HepG2 (cell line): ENCODE data around the gene ATRNL1. TPM values are rescaled to one million over a fixed set of nuclear protein-coding genes. Genes with fewer than 3 reads are reported as not detected.

Source experiments
- ATAC-seq: fragments of 200-7000 bp; cut with Tn5 transposase; 3 replicates; pipeline ENCODE4 v1.9.1; 2020; ENCODE audit warnings: mild to moderate bottlenecking, moderate library complexity
- BruUV-seq: library from RNA; stranded (reverse); fragments of 400-500 nt; replicated peaks from 2 replicates; lab custom pipeline; 2021; lab: Mats Ljungman, UMichigan
- CTCF ChIA-PET: fragments of 300-600 bp; formaldehyde crosslinking; extraction: SDS; loops from one replicate; lab custom pipeline; 2021; ENCODE audit warnings: low total read pairs, inconsistent platforms, low intra/inter-chr PET ratio; lab: Yijun Ruan, JAX
- POLR2A ChIA-PET: fragments of 350-600 bp; sonication (Branson Sonifier 250); formaldehyde crosslinking; loops from one replicate; lab custom pipeline; 2020; ENCODE audit warnings: antibody characterized with exemption, inconsistent platforms; lab: Yijun Ruan, JAX
- DNase-seq: peaks from one replicate; pipeline ENCODE4 v3.0.0-alpha.2; 2015; ENCODE audit warnings: low spot score
- FAIRE-seq: peaks from 3 replicates; lab custom pipeline; 2011; peaks lifted over from hg19 to GRCh38; lab: Jason Lieb, UNC
- H2AFZ ChIP-seq: one replicate; pipeline ENCODE4 v1.6.1; 2011; ENCODE audit warnings: low read length, inconsistent platforms
- H3K27ac ChIP-seq: fragments of 300-600 bp; 3 replicates; pipeline ENCODE4 v1.8.0; 2011; ENCODE audit warnings: mixed run types, mild to moderate bottlenecking, mixed read lengths, low read length, inconsistent platforms; ENCODE audit not compliant: insufficient read depth; ENCODE audit errors: extremely low read length
- H3K27me3 ChIP-seq, 2 experiments: fragments of 200-600 bp in 1 of 2; 2 replicates in 1 of 2; 3 replicates in 1 of 2; pipeline versions ENCODE4 v1.6.0 to v1.8.0; 2011; ENCODE audit warnings: low read length in 2 of 2, mild to moderate bottlenecking in 2 of 2, moderate library complexity in 2 of 2, inconsistent platforms in 1 of 2; ENCODE audit not compliant: insufficient read depth in 2 of 2, control insufficient read depth in 1 of 2
- H3K36me3 ChIP-seq, 2 experiments: fragments of 200-600 bp in 1 of 2; replicated peaks in 1 of 2; 2 replicates in 1 of 2; 3 replicates in 1 of 2; pipeline versions ENCODE4 v1.5.1 to v1.8.0; 2011; ENCODE audit warnings: low read length in 2 of 2, inconsistent platforms in 1 of 2; ENCODE audit not compliant: insufficient read depth in 2 of 2, control insufficient read depth in 1 of 2
- H3K4me1 ChIP-seq: 2 replicates; pipeline ENCODE4 v1.5.1; 2012; ENCODE audit warnings: low read length, inconsistent platforms; ENCODE audit not compliant: insufficient read depth
- H3K4me2 ChIP-seq: 2 replicates; pipeline ENCODE4 v1.6.0; 2011; ENCODE audit warnings: low read depth, low read length, inconsistent platforms
- H3K4me3 ChIP-seq, 3 experiments: fragments of 200-600 bp in 1 of 3; sonication (generic), shearing (Covaris generic) in 1 of 3; replicated peaks in 1 of 3; 2 replicates each; pipeline ENCODE4 v1.5.1; 2011 to 2016; ENCODE audit warnings: low read length in 3 of 3, inconsistent platforms in 2 of 3, low read depth in 2 of 3, mild to moderate bottlenecking in 2 of 3, control low read depth in 1 of 3, mixed read lengths in 1 of 3; ENCODE audit not compliant: insufficient read depth in 1 of 3
- H3K79me2 ChIP-seq: one replicate; pipeline ENCODE4 v1.6.1; 2011; ENCODE audit warnings: low read length, inconsistent platforms; ENCODE audit not compliant: insufficient read depth
- H3K9ac ChIP-seq: 2 replicates; pipeline ENCODE4 v1.6.0; 2011; ENCODE audit warnings: mild to moderate bottlenecking, low read depth, low read length, inconsistent platforms; ENCODE audit not compliant: insufficient read depth
- H3K9me3 ChIP-seq: 2 replicates; pipeline ENCODE4 v1.5.1; 2012; ENCODE audit warnings: mild to moderate bottlenecking, low read length
- H4K20me1 ChIP-seq: 2 replicates; pipeline ENCODE4 v1.6.0; 2011; ENCODE audit warnings: inconsistent platforms, mild to moderate bottlenecking, low read length, moderate library complexity; ENCODE audit not compliant: insufficient read depth
- ATF7 ChIP-seq, 2 experiments: fragments of 450-650 bp in 1 of 2; sonication (generic) in 1 of 2; formaldehyde crosslinking in 1 of 2; IDR thresholded peaks; 2 replicates each; pipeline versions ENCODE4 v1.4.0 to v1.6.1; 2016 to 2020; ENCODE audit warnings: antibody characterized with exemption in 1 of 2, mild to moderate bottlenecking in 1 of 2, missing genetic modification reagents in 1 of 2
- CSRNP2 ChIP-seq: sonication (generic); formaldehyde crosslinking; conservative IDR thresholded peaks from 2 replicates; pipeline ENCODE4 v1.8.0; 2022; ENCODE audit warnings: low read depth, missing genetic modification reagents
- FOSL2 ChIP-seq: sonication (generic); formaldehyde crosslinking; IDR thresholded peaks from 2 replicates; pipeline ENCODE4 v1.4.0; 2020; ENCODE audit warnings: missing genetic modification reagents
- KMT2A ChIP-seq: sonication (generic); formaldehyde crosslinking; IDR thresholded peaks from 2 replicates; pipeline ENCODE4 v1.4.0; 2020; ENCODE audit warnings: missing genetic modification reagents
- MXD3 ChIP-seq: IDR thresholded peaks from 2 replicates; pipeline ENCODE4 v1.6.1; 2016; ENCODE audit warnings: mild to moderate bottlenecking, missing biosample characterization, missing genetic modification reagents
- MYC ChIP-seq: sonication (generic); formaldehyde crosslinking; IDR thresholded peaks from 2 replicates; pipeline ENCODE4 v1.9.0; 2021; ENCODE audit warnings: missing genetic modification reagents, borderline replicate concordance
- NFRKB ChIP-seq: fragments of 450-650 bp; IDR thresholded peaks from 2 replicates; pipeline ENCODE4 v1.6.1; 2017
- PCBP1 ChIP-seq: fragments of 200-400 bp; formaldehyde crosslinking; IDR thresholded peaks from 2 replicates; pipeline ENCODE4 v1.6.1; 2017; ENCODE audit warnings: mild to moderate bottlenecking, low read depth, low read length, borderline replicate concordance
- RFXANK ChIP-seq: IDR thresholded peaks from 2 replicates; pipeline ENCODE4 v1.6.1; 2016
- SIX1 ChIP-seq: sonication (generic); formaldehyde crosslinking; IDR thresholded peaks from 2 replicates; pipeline ENCODE4 v1.4.0; 2020; ENCODE audit warnings: missing genetic modification reagents, borderline replicate concordance
- SYNCRIP ChIP-seq: fragments of 200-400 bp; formaldehyde crosslinking; IDR thresholded peaks from 2 replicates; pipeline ENCODE4 v1.6.1; 2018; ENCODE audit warnings: mild to moderate bottlenecking, low read depth, low read length; ENCODE audit not compliant: insufficient read depth
- ZHX1 ChIP-seq: sonication (generic); formaldehyde crosslinking; IDR thresholded peaks from 2 replicates; pipeline ENCODE4 v1.8.1; 2022; ENCODE audit warnings: low read depth, mild to moderate bottlenecking, missing genetic modification reagents
- ZNF24 ChIP-seq: fragments of 450-650 bp; IDR thresholded peaks from 2 replicates; pipeline ENCODE4 v1.6.1; 2017; ENCODE audit warnings: antibody characterized with exemption, mild to moderate bottlenecking
- ZNF598 ChIP-seq: sonication (generic); formaldehyde crosslinking; IDR thresholded peaks from 2 replicates; pipeline ENCODE4 v1.5.1; 2020; ENCODE audit warnings: mild to moderate bottlenecking, missing genetic modification reagents, borderline replicate concordance
- ZNF678 ChIP-seq: sonication (generic); formaldehyde crosslinking; IDR thresholded peaks from 2 replicates; pipeline ENCODE4 v1.4.0; 2020; ENCODE audit warnings: mild to moderate bottlenecking, missing genetic modification reagents
- in situ Hi-C: cut with HindIII; loops from 2 replicates; pipeline ENCODE4 v1.10.0; 2017; ENCODE audit warnings: low pct_unique_long_range_greater_than_20kb; ENCODE audit not compliant: extremely low pct_ligation_motif_present
- intact Hi-C: fragments of 100-400 bp; cut with micrococcal nuclease; formaldehyde crosslinking; loops from one replicate; pipeline ENCODE4 v1.10.0; 2022; ENCODE audit not compliant: unreplicated experiment
- polyA plus RNA-seq, 8 experiments: library from polyadenylated mRNA; depleted of rRNA in 3 of 8; stranded (reverse) in 7 of 8; unstranded in 1 of 8; fragments of >200 nt; fragmentation: Illumina TruSeq in 4 of 8; extraction: Trizol in 4 of 8; gene quantifications; 2 replicates each; pipeline versions ENCODE4 v1.2.1 to v1.2.3, GENCODE V29; 2011 to 2016; ENCODE audit warnings: low read depth in 4 of 8, missing spikeins in 1 of 8, mixed read lengths in 1 of 8; ENCODE audit not compliant: insufficient read depth in 1 of 8
- total RNA-seq, 5 experiments: library from RNA; depleted of rRNA; stranded (reverse); fragments of >200 nt; fragmentation: Illumina TruSeq; extraction: Trizol; gene quantifications; 2 replicates each; pipeline ENCODE4 v1.2.3, GENCODE V29; 2016; ENCODE audit warnings: low read depth in 1 of 5
- TF ChIP-seq, protein P1 (sequence below): sonication (generic); formaldehyde crosslinking; IDR thresholded peaks from 2 replicates; pipeline ENCODE4 v1.9.0; 2021; ENCODE audit warnings: missing genetic modification reagents, borderline replicate concordance

ATRNL1 gene
- total and polyA plus RNA-seq, 2 of the 13 experiments (the other 11 are each of a cell fraction or from before 2014, with no cell fraction given) = 0.04 TPM; not detected in 1

- TF ChIP-seq SYNCRIP (no peak), RFXANK (CRISPR knock-in tag) (no peak), ZNF678 (no peak), MXD3 (CRISPR knock-in tag) (no peak), MYC (no peak), CSRNP2 (CRISPR knock-in tag) (no peak), SIX1 (CRISPR knock-in tag) (no peak), ZNF598 (CRISPR knock-in tag) (no peak), ZNF24 (no peak)
- TF ChIP-seq, protein P1, sequence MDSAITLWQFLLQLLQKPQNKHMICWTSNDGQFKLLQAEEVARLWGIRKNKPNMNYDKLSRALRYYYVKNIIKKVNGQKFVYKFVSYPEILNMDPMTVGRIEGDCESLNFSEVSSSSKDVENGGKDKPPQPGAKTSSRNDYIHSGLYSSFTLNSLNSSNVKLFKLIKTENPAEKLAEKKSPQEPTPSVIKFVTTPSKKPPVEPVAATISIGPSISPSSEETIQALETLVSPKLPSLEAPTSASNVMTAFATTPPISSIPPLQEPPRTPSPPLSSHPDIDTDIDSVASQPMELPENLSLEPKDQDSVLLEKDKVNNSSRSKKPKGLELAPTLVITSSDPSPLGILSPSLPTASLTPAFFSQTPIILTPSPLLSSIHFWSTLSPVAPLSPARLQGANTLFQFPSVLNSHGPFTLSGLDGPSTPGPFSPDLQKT (CRISPR knock-in tag) = no peak
These were observed 668.0 kb downstream of the ATRNL1 start (continued) for GRCh38 chr10:115761166-115761565.

GRCh38 chr10:115762029-115762428 is 668.9 kb downstream of the ATRNL1 start:
- ChIA-PET CTCF (no interaction called here), POLR2A (no interaction called here)
- TF ChIP-seq KMT2A (CRISPR knock-in tag) = no peak
- TF ChIP-seq PCBP1 = no peak
- TF ChIP-seq FOSL2 (CRISPR knock-in tag) = no peak
- no peak for TF ChIP-seq ZHX1 (CRISPR knock-in tag)
- TF ChIP-seq ATF7 (IDR thresholded peaks at IDR 0.05) = peak; percentile 37; the same call in 1 of the 2 replicates
- no peak for TF ChIP-seq ATF7 (CRISPR knock-in tag; IDR thresholded peaks at IDR 0.05)
- no peak for TF ChIP-seq NFRKB
- in situ Hi-C loops (no loop called here), intact Hi-C loops (no loop called here)
- H3K4me2 ChIP-seq = no peak overlapping the region
- no peaks in the 10 kb centered on the region for H4K20me1 ChIP-seq
- H3K27me3 ChIP-seq = no peaks in the 10 kb centered on the region
- no peaks in the 10 kb centered on the region for H3K9me3 ChIP-seq
- H3K27ac ChIP-seq = no peak overlapping the region
- ATAC-seq (no peak), FAIRE-seq (no peak), DNase-seq (no peak)
- H3K9ac ChIP-seq = no peak overlapping the region
- no peak overlapping the region for H3K4me3 ChIP-seq
- no peaks in the 10 kb centered on the region for H3K79me2 ChIP-seq
- BruUV-seq = no TSS peak
- H2AFZ ChIP-seq = no peak overlapping the region
- H3K4me1 ChIP-seq = no peaks in the 10 kb centered on the region
- no peaks in the 10 kb centered on the region for H3K36me3 ChIP-seq
